Naive B cell (primary cell): ENCODE data around the gene TMEM79. TPM values are rescaled to one million over a fixed set of nuclear protein-coding genes. Genes with fewer than 3 reads are reported as not detected.
A peak's percentile ranks its signal among the peaks of the same experiment; 100 is the strongest.
"Not testable (repeated sequence)": the region's sequence is repeated elsewhere in the genome, so short reads cannot be mapped to it uniquely, and the experiment has no call there.

Experiments used
- ATAC-seq, 2 donors: fragments of 150-1000 bp; cut with Tn5 transposase; 2 replicates each; pipeline ENCODE4 v1.10.0; 2021; ENCODE audit warnings: low read depth in 2 of 2, mild to moderate bottlenecking in 2 of 2, moderate library complexity in 2 of 2
- DNase-seq: peaks from one replicate; pipeline ENCODE4 v3.0.0; 2022
- H3K27ac Mint-ChIP-seq, 6 donors: one replicate each; pipeline ENCODE4 v1.8.0; 2020 to 2022; ENCODE audit warnings: mild to moderate bottlenecking in 6 of 6, mixed read lengths in 6 of 6, moderate library complexity in 5 of 6, inconsistent platforms in 2 of 6
- H3K27me3 Mint-ChIP-seq, 3 donors: one replicate each; pipeline ENCODE4 v1.8.0; 2021 to 2022; ENCODE audit warnings: mixed read lengths in 3 of 3, mild to moderate bottlenecking in 1 of 3
- H3K36me3 Mint-ChIP-seq, 2 donors: one replicate each; pipeline ENCODE4 v1.8.0; 2020 to 2022; ENCODE audit warnings: mixed read lengths in 2 of 2, inconsistent platforms in 1 of 2, mild to moderate bottlenecking in 1 of 2
- H3K4me1 Mint-ChIP-seq, 3 donors: one replicate each; pipeline ENCODE4 v1.8.0; 2020 to 2022; ENCODE audit warnings: mixed read lengths in 3 of 3, inconsistent platforms in 1 of 3, mild to moderate bottlenecking in 1 of 3, moderate library complexity in 1 of 3
- H3K4me3 Mint-ChIP-seq, 8 donors: one replicate each; pipeline ENCODE4 v1.8.0; 2020 to 2022; ENCODE audit warnings: mild to moderate bottlenecking in 8 of 8, mixed read lengths in 8 of 8, moderate library complexity in 8 of 8, inconsistent platforms in 2 of 8
- H3K9me3 Mint-ChIP-seq, 7 donors: one replicate each; pipeline ENCODE4 v1.8.0; 2020 to 2022; ENCODE audit warnings: mixed read lengths in 7 of 7, mild to moderate bottlenecking in 5 of 7, inconsistent platforms in 2 of 7, moderate library complexity in 1 of 7
- polyA plus RNA-seq, 6 donors: library from polyadenylated mRNA; unstranded; fragments of 300-500 nt; fragmentation: Illumina TruSeq; gene quantifications; one replicate each; pipeline ENCODE4 v1.2.3, GENCODE V29; 2021; ENCODE audit warnings: low read depth in 6 of 6

TMEM79 gene
- polyA plus RNA-seq, 6 donors from 2014 or later, result 6.9 to 13.0 (median 9.5) TPM

GRCh38 chr1:156293895-156294294 is 9.8 kb downstream of the TMEM79 start:
- no peaks in the 10 kb centered on the region for H3K9me3 Mint-ChIP-seq
- DNase-seq (no peak), ATAC-seq (no peak)
- peaks cover 20 to 33% (median 22%) of the 10 kb centered on the region in 3 donors for H3K4me1 Mint-ChIP-seq
- peak overlapping the region in 4 of 8 donors; percentile 32 to 57 (median 40) for H3K4me3 Mint-ChIP-seq
- no peak overlapping the region for H3K27ac Mint-ChIP-seq
- no peaks in the 10 kb centered on the region for H3K27me3 Mint-ChIP-seq
- H3K36me3 Mint-ChIP-seq, result no peaks in the 10 kb centered on the region

- peaks cover 20 to 33% (median 22%) of the 10 kb centered on the region in 3 donors for H3K4me1 Mint-ChIP-seq
- DNase-seq, result peak; percentile 39
- no peaks in the 10 kb centered on the region for H3K36me3 Mint-ChIP-seq
Observed at GRCh38 chr1:156295391-156295947, 11.3 kb downstream of the TMEM79 start, which contains the start of gene GLMP. GLMP (minus strand) TSS chr1:156295679; CDS start chr1:156295645, 34 bp downstream.

GRCh38 chr1:156298852-156299357 is 14.8 kb downstream of the TMEM79 start, which contains the start of gene VHLL:
VHLL (minus strand) TSS chr1:156299307; CDS start chr1:156299189, 118 bp downstream.
- Mint-ChIP-seq H3K36me3 (no peaks in the 10 kb centered on the region), H3K9me3 (no peaks in the 10 kb centered on the region), H3K27ac (no peak within 1 kb of the TSS), H3K4me3 (no peak within 1 kb of the TSS), H3K4me1 (peaks cover 10 to 19% (median 14%) of the 10 kb centered on the region in 3 donors), H3K27me3 (no peaks in the 10 kb centered on the region)
- DNase-seq (no peak), ATAC-seq (no peak)

More at GRCh38 chr1:156295391-156295947, 11.3 kb downstream of the TMEM79 start, which contains the start of gene GLMP:
- Mint-ChIP-seq H3K27me3 (no peaks in the 10 kb centered on the region), H3K27ac (peak within 1 kb of the TSS in 5 of 6 donors; percentile 69 to 94 (median 86)), H3K4me3 (peak within 1 kb of the TSS; percentile 82 to 95 (median 92)), H3K9me3 (no peaks in the 10 kb centered on the region)
- ATAC-seq, result peak; percentile 77 to 85

- ATAC-seq (no peak), DNase-seq (no peak)
- Mint-ChIP-seq H3K9me3 (no peaks in the 10 kb centered on the region), H3K4me3 (no peak overlapping the region), H3K4me1 (no peaks in the 10 kb centered on the region), H3K27ac (peak overlapping the region in 1 of 6 donors; percentile 69), H3K27me3 (no peaks in the 10 kb centered on the region), H3K36me3 (peaks cover 4 to 6% of the 10 kb centered on the region in 2 donors)
Observed at GRCh38 chr1:156303241-156303640, 19.1 kb downstream of the TMEM79 start.

- DNase-seq, result no peak
- Mint-ChIP-seq H3K9me3 (no peaks in the 10 kb centered on the region), H3K27ac (peak overlapping the region in 2 of 6 donors; percentile 22 to 65), H3K36me3 (peaks cover 9 to 15% of the 10 kb centered on the region in 2 donors), H3K4me1 (no peaks in the 10 kb centered on the region), H3K27me3 (no peaks in the 10 kb centered on the region), H3K4me3 (no peak overlapping the region)
- ATAC-seq, result no peak
Observed at GRCh38 chr1:156305215-156305614, 21.1 kb downstream of the TMEM79 start.

- DNase-seq, result no peak
- peaks cover 14 to 22% of the 10 kb centered on the region in 2 donors for H3K36me3 Mint-ChIP-seq
- no peak overlapping the region for H3K4me3 Mint-ChIP-seq
- no peaks in the 10 kb centered on the region for H3K27me3 Mint-ChIP-seq
- no peak for ATAC-seq
- H3K9me3 Mint-ChIP-seq, result no peaks in the 10 kb centered on the region
- H3K27ac Mint-ChIP-seq, result peak overlapping the region in 3 of 6 donors; percentile 15 to 75 (median 49)
- H3K4me1 Mint-ChIP-seq, result no peaks in the 10 kb centered on the region
Observed at GRCh38 chr1:156308078-156308477, 24.0 kb downstream of the TMEM79 start.

GRCh38 chr1:156310962-156311361 is 26.8 kb downstream of the TMEM79 start:
- no peaks in the 10 kb centered on the region for H3K9me3 Mint-ChIP-seq
- H3K27ac Mint-ChIP-seq, result no peak overlapping the region
- DNase-seq (no peak), ATAC-seq (no peak)
- H3K27me3 Mint-ChIP-seq, result no peaks in the 10 kb centered on the region
- peaks cover 18 to 22% of the 10 kb centered on the region in 2 donors for H3K36me3 Mint-ChIP-seq
- H3K4me1 Mint-ChIP-seq, result no peaks in the 10 kb centered on the region
- no peak overlapping the region for H3K4me3 Mint-ChIP-seq

- no peaks in the 10 kb centered on the region for H3K4me1 Mint-ChIP-seq
- H3K27ac Mint-ChIP-seq, result no peak overlapping the region
- H3K9me3 Mint-ChIP-seq, result no peaks in the 10 kb centered on the region
- H3K4me3 Mint-ChIP-seq, result no peak overlapping the region
- no peak for DNase-seq
- peaks cover 12 to 14% of the 10 kb centered on the region in 2 donors for H3K36me3 Mint-ChIP-seq
- no peak for ATAC-seq
- no peaks in the 10 kb centered on the region for H3K27me3 Mint-ChIP-seq
Observed at GRCh38 chr1:156316909-156317308, 32.8 kb downstream of the TMEM79 start.

- Mint-ChIP-seq H3K4me1 (no peaks in the 10 kb centered on the region), H3K27me3 (no peaks in the 10 kb centered on the region), H3K36me3 (peaks cover 10 to 12% of the 10 kb centered on the region in 2 donors), H3K9me3 (no peaks in the 10 kb centered on the region), H3K27ac (no peak overlapping the region), H3K4me3 (no peak overlapping the region)
- DNase-seq (no peak), ATAC-seq (no peak)
Observed at GRCh38 chr1:156319664-156320063, 35.5 kb downstream of the TMEM79 start.

- ATAC-seq (no peak), DNase-seq (no peak)
- H3K9me3 Mint-ChIP-seq, result no peaks in the 10 kb centered on the region
- no peak overlapping the region for H3K27ac Mint-ChIP-seq
- no peaks in the 10 kb centered on the region for H3K4me1 Mint-ChIP-seq
- peaks cover 10 to 12% of the 10 kb centered on the region in 2 donors for H3K36me3 Mint-ChIP-seq
- H3K27me3 Mint-ChIP-seq, result no peaks in the 10 kb centered on the region
- no peak overlapping the region for H3K4me3 Mint-ChIP-seq
Observed at GRCh38 chr1:156320560-156320959, 36.4 kb downstream of the TMEM79 start.

GRCh38 chr1:156323179-156323578 is 39.1 kb downstream of the TMEM79 start:
- not testable (repeated sequence) for H3K27me3 Mint-ChIP-seq, H3K9me3 Mint-ChIP-seq, DNase-seq, H3K4me3 Mint-ChIP-seq, H3K36me3 Mint-ChIP-seq, H3K4me1 Mint-ChIP-seq, ATAC-seq, H3K27ac Mint-ChIP-seq

- Mint-ChIP-seq H3K9me3 (no peaks in the 10 kb centered on the region), H3K4me3 (peak overlapping the region in 7 of 8 donors; percentile 70 to 99 (median 99)), H3K27me3 (no peaks in the 10 kb centered on the region), H3K4me1 (peaks cover 29 to 33% (median 31%) of the 10 kb centered on the region in 3 donors), H3K27ac (peak overlapping the region in 2 of 6 donors; percentile 56 to 60), H3K36me3 (peaks cover 8 to 9% of the 10 kb centered on the region in 2 donors)
- DNase-seq (no peak), ATAC-seq (no peak)
Observed at GRCh38 chr1:156336242-156336641, 52.1 kb downstream of the TMEM79 start.

- no peaks in the 10 kb centered on the region for H3K27me3 Mint-ChIP-seq
- ATAC-seq (no peak), DNase-seq (no peak)
- peaks cover 8 to 9% of the 10 kb centered on the region in 2 donors for H3K36me3 Mint-ChIP-seq
- peak overlapping the region; percentile 89 to 99 (median 99) for H3K4me3 Mint-ChIP-seq
- H3K27ac Mint-ChIP-seq, result peak overlapping the region; percentile 90 to 99 (median 96)
- peaks cover 29 to 33% (median 31%) of the 10 kb centered on the region in 3 donors for H3K4me1 Mint-ChIP-seq
- H3K9me3 Mint-ChIP-seq, result no peaks in the 10 kb centered on the region
Observed at GRCh38 chr1:156337052-156337887, 53.1 kb downstream of the TMEM79 start.
